ENCODE measurements around the gene ECI2.

The ECI2 gene

GRCh38 chr6:4134841-4135664 lies at the start of gene ECI2 (continued):
- TF ChIP-seq ZBTB6 (tag by site-specific recombination; IDR thresholded peaks at IDR 0.05) (no peak), GLIS2 (tag by site-specific recombination; IDR thresholded peaks at IDR 0.05) (peak; percentile 91), ZNF530 (tag by site-specific recombination; IDR thresholded peaks at IDR 0.05; ENCODE audit: low read depth) (no peak), ZNF600 (tag by site-specific recombination; IDR thresholded peaks at IDR 0.05) (peak; percentile 90), ZFP37 (tag by site-specific recombination; IDR thresholded peaks at IDR 0.05) (peak; percentile 74; the same call in 1 of the 2 replicates), ZNF354C (tag by site-specific recombination; IDR thresholded peaks at IDR 0.05; ENCODE audit: borderline replicate concordance, low read depth) (no peak), ZIC2 (tag by site-specific recombination; IDR thresholded peaks at IDR 0.05) (peak; percentile 70), ZNF433 (tag by site-specific recombination; IDR thresholded peaks at IDR 0.05; ENCODE audit: low read depth) (no peak), HOXD13 (CRISPR knock-in tag; IDR thresholded peaks at IDR 0.05; ENCODE audit: borderline replicate concordance) (no peak), SP7 (tag by site-specific recombination; IDR thresholded peaks at IDR 0.05) (peak; percentile 40), ZNF266 (tag by site-specific recombination; IDR thresholded peaks at IDR 0.05; ENCODE audit: low read depth) (no peak)
- TF ChIP-seq, protein P1, sequence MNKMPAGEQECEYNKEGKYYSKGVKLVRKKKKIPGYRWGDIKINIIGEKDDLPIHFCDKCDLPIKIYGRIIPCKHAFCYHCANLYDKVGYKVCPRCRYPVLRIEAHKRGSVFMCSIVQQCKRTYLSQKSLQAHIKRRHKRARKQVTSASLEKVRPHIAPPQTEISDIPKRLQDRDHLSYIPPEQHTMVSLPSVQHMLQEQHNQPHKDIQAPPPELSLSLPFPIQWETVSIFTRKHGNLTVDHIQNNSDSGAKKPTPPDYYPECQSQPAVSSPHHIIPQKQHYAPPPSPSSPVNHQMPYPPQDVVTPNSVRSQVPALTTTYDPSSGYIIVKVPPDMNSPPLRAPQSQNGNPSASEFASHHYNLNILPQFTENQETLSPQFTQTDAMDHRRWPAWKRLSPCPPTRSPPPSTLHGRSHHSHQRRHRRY (tag by site-specific recombination; IDR thresholded peaks at IDR 0.05): no peak

GRCh38 chr6:4180652-4181255 lies 45.4 kb upstream of the ECI2 start:
- POLR2A ChIA-PET: no interaction called here
- Histone ChIP-seq H3K27ac (ENCODE audit: extremely low read depth, low read depth, low read length) (no peak overlapping the region), H3K9me3 (ENCODE audit: control insufficient read depth, insufficient read depth, low read depth, low read length) (no peaks in the 10 kb centered on the region; the same call in 1 of the 2 replicates), H3K36me3 (ENCODE audit: control insufficient read depth in 2 of 2, insufficient read depth in 1 of 2, low read length in 2 of 2) (no peaks in the 10 kb centered on the region), H3K4me1 (ENCODE audit: control insufficient read depth, insufficient read depth, low read length) (no peaks in the 10 kb centered on the region), H3K4me3 (ENCODE audit: low read depth, low read length) (no peak overlapping the region)
- peak; percentile 42 for TF ChIP-seq ZNF335 (tag by site-specific recombination; conservative IDR thresholded peaks at IDR 0.05)
- TF ChIP-seq ZNF792 (tag by site-specific recombination; IDR thresholded peaks at IDR 0.05): no peak
- TF ChIP-seq SCRT2 (tag by site-specific recombination; IDR thresholded peaks at IDR 0.05): peak; percentile 79
- no peak for TF ChIP-seq KLF17 (tag by site-specific recombination; IDR thresholded peaks at IDR 0.05)
- TF ChIP-seq SP2 (tag by site-specific recombination; IDR thresholded peaks at IDR 0.05): peak; percentile 38; the same call in 1 of the 2 replicates
- TF ChIP-seq ZNF830 (tag by site-specific recombination; IDR thresholded peaks at IDR 0.05; ENCODE audit: low read depth): no peak
- CTCF ChIA-PET: interaction anchor here (0.5 to 1.7 kb wide), 2 partner anchors 29 to 1337 kb away, joined by 4 read pairs; no protein-coding TSS in a partner anchor

DNA sequence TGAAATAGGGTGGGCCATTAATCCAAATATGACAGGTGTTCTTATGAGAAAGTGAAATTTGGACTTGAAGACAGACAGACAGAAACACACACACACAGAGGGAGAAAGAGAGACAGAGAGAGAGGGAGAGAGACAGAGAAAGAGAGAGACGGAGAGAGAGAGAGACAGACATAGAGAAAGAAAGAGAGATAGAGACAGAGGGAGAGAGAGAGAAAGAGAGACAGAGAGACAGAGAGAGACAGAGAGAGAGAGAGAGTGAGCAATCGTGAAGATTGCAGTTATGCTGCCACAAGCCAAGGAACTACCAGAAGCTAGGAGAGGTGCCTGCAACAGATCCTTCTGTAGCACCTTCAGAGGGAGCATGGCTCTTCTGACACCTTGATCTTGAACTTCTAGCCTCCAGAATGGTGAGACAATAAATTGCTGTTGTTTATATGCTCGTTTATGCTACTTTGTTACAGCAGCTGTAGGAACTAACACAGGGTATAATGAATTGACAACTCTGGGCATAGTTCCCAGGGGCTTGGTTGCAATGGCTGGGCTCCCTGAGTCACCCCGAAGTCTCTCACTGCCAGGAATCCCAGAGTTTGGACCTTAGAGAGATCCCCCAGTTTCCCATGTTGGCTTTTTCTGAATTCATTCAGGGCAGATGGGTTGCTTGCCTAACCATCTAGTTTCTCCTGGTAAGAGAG lies 44.7 kb upstream of the ECI2 start:
- Histone ChIP-seq H3K9me3 (ENCODE audit: control insufficient read depth, insufficient read depth, low read depth, low read length) (no peaks in the 10 kb centered on the region; the same call in 1 of the 2 replicates), H3K36me3 (ENCODE audit: control insufficient read depth in 2 of 2, insufficient read depth in 1 of 2, low read length in 2 of 2) (no peaks in the 10 kb centered on the region), H3K27ac (ENCODE audit: extremely low read depth, low read depth, low read length) (no peak overlapping the region), H3K4me3 (ENCODE audit: low read depth, low read length) (no peak overlapping the region), H3K4me1 (ENCODE audit: control insufficient read depth, insufficient read depth, low read length) (no peaks in the 10 kb centered on the region)
- ChIA-PET POLR2A (no interaction called here), CTCF (interaction anchor here (1.7 kb wide), 1 partner anchor 30 kb away, joined by 4 read pairs; no protein-coding TSS in a partner anchor)
- no peak for TF ChIP-seq REPIN1 (tag by site-specific recombination; IDR thresholded peaks at IDR 0.05; ENCODE audit: low read depth)
- TF ChIP-seq ZSCAN16 (tag by site-specific recombination; IDR thresholded peaks at IDR 0.05): no peak
- TF ChIP-seq ZNF692 (tag by site-specific recombination; IDR thresholded peaks at IDR 0.05): no peak
- peak; percentile 76 for TF ChIP-seq ZNF596 (tag by site-specific recombination; IDR thresholded peaks at IDR 0.05)
- TF ChIP-seq ZNF433 (tag by site-specific recombination; IDR thresholded peaks at IDR 0.05; ENCODE audit: low read depth): no peak
- no peak for TF ChIP-seq ZNF639 (tag by site-specific recombination; IDR thresholded peaks at IDR 0.05)
- 0 out of 2 replicates have a peak, but pooled peaks have one; percentile 17 for TF ChIP-seq ZNF366 (tag by site-specific recombination; conservative IDR thresholded peaks at IDR 0.05)
